GM19035 (cell line): ENCODE data around the gene KCTD10.

Experiments
- ATAC-seq: cut with Tn5 transposase; IDR thresholded peaks from one replicate; pipeline ENCODE4 v1.9.1; 2021; ENCODE audit not compliant: unreplicated experiment

Gene KCTD10, protein sequence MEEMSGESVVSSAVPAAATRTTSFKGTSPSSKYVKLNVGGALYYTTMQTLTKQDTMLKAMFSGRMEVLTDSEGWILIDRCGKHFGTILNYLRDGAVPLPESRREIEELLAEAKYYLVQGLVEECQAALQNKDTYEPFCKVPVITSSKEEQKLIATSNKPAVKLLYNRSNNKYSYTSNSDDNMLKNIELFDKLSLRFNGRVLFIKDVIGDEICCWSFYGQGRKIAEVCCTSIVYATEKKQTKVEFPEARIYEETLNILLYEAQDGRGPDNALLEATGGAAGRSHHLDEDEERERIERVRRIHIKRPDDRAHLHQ

DNA sequence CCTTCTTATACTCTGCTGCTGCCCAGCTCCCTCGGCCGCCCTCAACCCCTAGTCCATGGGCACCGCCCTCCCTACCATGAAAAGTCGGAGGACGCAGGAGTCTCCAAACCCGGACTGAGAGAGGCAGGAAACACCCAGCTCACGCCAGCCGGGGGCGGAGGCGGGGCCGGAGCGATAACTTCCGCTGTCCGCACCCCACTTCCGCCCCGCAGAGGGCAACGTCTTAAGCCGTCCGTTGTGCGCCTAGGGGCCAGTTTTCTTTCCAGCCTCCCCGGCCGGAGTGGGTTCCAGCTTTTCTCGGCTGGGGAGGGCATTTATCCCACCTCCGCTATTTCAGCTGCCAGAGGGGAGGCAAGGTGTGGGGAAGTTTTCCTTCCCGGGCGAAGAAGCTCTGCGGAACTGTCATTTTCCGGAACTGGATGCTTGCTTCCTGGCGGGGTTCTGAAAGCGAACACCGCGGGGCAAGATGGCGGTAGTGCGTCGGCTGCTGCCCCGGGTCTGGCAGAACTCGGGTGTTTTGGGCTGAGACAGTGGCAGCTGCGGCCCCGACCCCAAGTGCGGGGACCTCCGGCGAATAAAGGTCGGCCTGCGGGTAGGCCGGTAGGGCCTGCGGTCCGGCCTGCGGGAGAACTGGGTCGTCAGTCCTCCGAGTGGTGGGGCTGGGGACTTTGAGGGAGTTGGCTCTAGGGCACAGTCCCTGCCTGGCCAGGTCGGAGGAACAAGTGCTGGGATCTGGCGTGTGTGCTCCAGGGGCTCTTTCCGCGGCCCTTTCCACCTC lies at the start of gene KCTD10, which contains the start of gene UBE3B:
TSS of gene KCTD10 (minus strand) at position 116 of the 778 bp plus-strand sequence. CDS start at position 78, 38 bp downstream.
TSS of gene UBE3B (plus strand) at position 450 of the 778 bp plus-strand sequence. CDS start 5,918 bp downstream, outside the sequence.
- peak; percentile 93 for ATAC-seq

GRCh38 chr12:109525279-109525585 lies 48.1 kb upstream of the KCTD10 start:
- ATAC-seq, result no peak

- ATAC-seq, result no peak
These were observed 47.6 kb upstream of the KCTD10 start for GRCh38 chr12:109524466-109525278.

DNA sequence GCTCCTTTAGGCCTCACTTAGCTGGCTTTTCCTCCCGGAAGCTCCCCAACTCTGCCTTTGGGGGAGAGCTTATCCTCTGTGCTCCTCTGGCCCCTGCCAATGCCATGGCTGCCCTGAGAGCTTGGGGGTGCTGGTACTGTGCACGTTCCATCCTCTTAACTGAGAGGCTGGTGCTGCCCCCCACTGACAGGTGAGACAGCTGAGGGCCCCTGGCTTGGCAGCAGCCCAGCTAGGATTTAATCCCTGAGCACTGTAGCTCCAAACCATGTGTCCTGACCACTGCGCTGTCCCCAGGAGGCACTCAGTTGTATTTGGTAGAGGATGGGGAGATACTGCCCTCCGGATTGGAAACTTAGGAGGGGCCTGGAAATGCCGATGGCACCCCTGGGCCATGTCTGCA lies 46.4 kb upstream of the KCTD10 start:
- ATAC-seq, result no peak

DNA sequence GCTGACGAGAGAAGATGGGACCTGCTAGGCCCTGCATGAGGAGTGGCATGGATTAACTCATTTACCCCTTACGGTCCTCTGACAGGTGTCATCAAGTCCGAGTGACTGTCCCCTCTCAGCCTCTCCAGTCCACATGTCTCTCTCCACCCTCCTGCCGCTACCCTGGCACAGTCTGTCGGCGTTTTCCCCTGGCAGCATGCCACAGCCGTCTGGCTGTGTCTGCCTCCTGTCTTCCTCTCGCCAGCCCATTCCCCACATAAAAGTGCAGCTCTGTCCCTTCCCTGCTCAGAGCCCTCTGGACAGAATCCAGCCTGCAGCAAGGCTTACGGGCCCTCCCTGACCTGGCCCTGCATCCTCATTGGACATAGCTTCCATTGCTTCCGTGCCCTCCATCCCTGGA lies 46.0 kb upstream of the KCTD10 start:
- ATAC-seq, result no peak

GRCh38 chr12:109521831-109522230 lies 44.7 kb upstream of the KCTD10 start:
- no peak for ATAC-seq

- ATAC-seq, result no peak
These were observed 42.7 kb upstream of the KCTD10 start for GRCh38 chr12:109519787-109520186.

DNA sequence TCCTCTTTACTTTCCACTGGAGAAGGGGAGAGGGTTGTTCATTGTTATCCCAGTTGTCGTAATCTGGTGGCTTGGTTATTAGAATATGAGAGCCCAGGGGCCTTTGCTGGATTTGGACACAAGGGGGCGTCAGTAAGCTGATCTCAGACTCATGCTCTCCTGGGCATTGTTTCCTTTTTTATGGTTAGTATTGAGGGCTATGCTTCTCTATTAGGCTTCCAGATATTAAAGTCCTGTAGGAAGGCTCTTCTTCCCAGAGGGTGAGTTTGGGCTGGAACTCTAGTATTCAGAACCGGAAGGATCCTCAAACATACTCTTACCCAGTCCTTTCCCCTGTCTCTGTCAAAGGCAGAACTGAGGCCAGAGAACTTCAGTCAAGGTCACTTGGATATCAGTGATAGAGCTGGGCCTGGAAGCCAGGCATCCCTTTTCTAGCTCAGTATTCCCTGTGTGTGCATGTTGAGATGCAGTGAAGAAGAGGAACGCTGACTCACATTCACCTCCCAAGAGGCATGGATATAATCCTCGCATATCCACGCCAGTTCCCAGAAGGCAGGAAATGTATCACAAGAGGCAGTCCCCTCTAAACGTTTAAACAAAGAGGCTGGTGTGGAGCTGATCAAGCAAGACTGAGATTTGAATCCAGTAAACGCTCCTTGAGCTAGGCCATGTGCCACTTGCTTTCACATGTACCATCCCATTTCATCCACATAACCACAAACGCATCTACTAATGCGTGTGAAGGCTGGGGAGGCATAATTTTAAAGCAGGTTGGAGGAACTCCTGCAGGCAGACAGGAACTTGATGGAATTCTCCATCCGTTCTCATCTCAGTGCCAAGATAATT lies 41.9 kb upstream of the KCTD10 start:
- ATAC-seq, result no peak

GRCh38 chr12:109517619-109518018 lies 40.5 kb upstream of the KCTD10 start:
- ATAC-seq, result no peak

- no peak for ATAC-seq
These were observed 36.9 kb upstream of the KCTD10 start for GRCh38 chr12:109513977-109514376.

- no peak for ATAC-seq
These were observed 36.0 kb upstream of the KCTD10 start for GRCh38 chr12:109513051-109513450.

DNA sequence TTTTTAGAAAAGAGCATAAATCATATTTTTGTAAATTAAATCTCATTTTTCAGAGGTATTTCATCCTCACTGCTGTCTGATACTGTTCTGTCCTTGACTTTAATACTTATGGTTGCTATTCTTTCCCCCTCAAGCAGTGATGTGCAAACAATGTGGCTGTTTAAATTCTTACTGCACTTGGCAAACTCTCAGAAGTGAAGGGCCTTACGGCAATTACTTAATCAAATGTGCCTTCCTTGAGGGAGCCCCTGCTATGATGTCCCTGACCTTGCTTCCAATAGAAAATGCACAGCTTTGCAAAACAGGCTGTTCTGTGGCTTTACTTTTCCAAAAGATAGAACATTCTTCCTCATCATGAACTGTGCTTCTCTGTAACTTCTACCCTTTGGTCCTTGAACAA lies 35.5 kb upstream of the KCTD10 start:
- ATAC-seq, result no peak

- ATAC-seq, result no peak
These were observed 33.1 kb upstream of the KCTD10 start for GRCh38 chr12:109510196-109510595.

DNA sequence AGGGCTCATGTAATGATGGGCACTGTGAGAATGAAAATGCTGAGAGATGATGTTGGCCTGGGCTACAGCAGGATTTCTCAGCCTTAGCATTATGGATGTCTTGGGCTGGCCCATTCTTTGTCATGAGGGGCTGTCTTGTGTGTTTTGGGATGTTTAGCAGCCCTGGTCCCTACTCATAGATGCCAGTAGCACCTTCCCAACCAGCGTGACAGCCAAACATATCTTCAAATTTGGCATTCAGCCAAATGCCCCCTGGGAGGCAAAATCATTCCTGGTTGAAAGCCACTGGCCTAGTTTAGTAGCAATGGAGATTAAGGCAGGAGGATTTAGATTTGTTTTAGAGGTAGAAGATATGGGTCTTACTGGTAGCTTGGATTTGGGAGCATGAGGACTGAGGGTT lies 27.0 kb upstream of the KCTD10 start:
- ATAC-seq, result no peak

DNA sequence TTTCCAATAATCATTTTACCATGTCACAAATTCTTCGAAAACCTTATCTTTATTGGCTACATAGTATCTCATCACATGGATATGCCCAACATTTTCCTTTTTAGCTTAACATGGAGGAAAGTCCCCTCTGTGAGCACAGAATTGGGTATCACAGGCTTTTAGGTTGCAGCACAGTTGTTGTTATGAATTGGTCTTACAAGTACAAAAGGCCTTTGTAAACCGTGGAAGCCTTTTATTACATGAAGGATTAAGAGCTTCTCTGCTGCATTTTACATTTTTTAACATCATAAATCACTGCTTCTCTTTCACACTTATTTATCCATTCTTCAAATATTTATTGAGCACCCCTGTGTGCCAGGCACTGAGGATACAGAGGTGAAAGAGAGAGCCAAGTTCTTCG lies 26.5 kb upstream of the KCTD10 start:
- no peak for ATAC-seq

DNA sequence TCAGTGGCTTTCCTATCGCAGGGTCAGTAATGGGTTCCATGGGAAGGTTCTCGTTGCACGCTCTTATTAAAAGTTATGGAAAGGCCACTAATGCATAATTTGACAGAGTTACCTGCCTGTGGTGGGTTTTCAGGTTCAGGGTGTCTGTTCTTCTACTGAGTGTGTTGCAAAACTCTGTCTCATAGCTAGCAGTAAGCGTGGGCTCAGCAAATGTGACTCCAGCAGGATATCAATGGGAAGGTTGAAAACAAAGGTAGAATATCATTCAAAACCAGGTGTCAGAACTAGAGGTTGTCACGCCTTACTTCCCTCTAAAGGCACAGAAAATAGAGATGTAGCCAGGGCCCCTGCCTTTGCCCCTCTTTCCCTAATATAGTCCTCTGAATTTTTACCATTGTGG lies 25.2 kb upstream of the KCTD10 start:
- ATAC-seq, result no peak

- no peak for ATAC-seq
These were observed 24.2 kb upstream of the KCTD10 start for GRCh38 chr12:109501299-109501698.

DNA sequence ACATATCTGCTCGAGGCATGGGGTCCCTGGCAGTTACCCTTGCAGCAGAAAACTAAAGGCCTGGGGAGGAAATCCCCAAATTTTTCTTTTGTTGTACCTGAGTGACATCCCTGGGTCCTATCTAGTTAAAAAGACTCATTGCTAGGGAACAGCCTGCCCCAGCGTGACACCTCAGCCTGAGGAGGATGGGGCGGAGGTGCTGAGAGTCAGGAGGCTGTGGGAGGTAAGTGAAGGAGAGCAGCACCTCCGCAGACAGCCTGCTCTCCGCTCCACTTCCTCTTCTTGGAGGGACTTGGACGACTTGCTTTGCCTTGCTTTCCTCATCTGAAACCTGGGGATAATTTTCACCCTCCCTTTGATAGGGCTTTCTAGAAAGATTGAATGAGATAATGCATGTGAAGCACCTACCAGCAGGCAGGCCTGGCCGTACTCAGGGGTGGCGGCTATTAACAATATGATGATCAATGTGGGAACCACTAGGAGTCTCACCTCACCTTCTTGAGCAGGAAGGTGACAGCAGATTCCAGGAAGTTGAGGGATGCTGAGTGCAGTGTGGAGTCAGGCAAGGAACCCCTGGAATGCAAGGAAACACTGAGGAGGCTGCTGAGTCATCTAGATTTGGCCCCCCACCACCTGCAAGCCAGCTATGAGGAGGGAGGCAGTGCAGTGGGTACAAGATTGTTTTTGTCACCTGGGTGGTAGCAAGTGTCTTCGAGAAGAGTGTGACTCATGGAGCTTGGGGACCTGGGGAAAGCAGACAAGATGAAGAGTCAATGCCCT lies 23.5 kb upstream of the KCTD10 start:
- no peak for ATAC-seq

GRCh38 chr12:109497675-109498074 lies 20.6 kb upstream of the KCTD10 start:
- ATAC-seq, result no peak

GRCh38 chr12:109496306-109496705 lies 19.2 kb upstream of the KCTD10 start:
- no peak for ATAC-seq
